Type B pancreatic cell (in vitro differentiated cells): Measurements from ENCODE around the gene CABP1. TPM values are rescaled to one million over a fixed set of nuclear protein-coding genes. Genes with fewer than 3 reads are reported as not detected.

Source experiments
- DNase-seq: peaks from one replicate; pipeline ENCODE4 v3.0.0; 2021; ENCODE audit warnings: mixed read lengths; ENCODE audit not compliant: unreplicated experiment; ENCODE audit errors: extremely low spot score
- H3K27ac Mint-ChIP-seq: 2 replicates; pipeline ENCODE4 v1.8.0; 2021; ENCODE audit warnings: mild to moderate bottlenecking, mixed read lengths
- H3K27me3 Mint-ChIP-seq: 2 replicates; pipeline ENCODE4 v1.8.0; 2021; ENCODE audit warnings: mixed read lengths
- H3K36me3 Mint-ChIP-seq: 2 replicates; pipeline ENCODE4 v1.8.0; 2021; ENCODE audit warnings: mixed read lengths
- H3K4me1 Mint-ChIP-seq: one replicate; pipeline ENCODE4 v1.8.0; 2021; ENCODE audit warnings: mixed read lengths; ENCODE audit not compliant: unreplicated experiment
- H3K4me3 Mint-ChIP-seq: 2 replicates; pipeline ENCODE4 v1.8.0; 2021; ENCODE audit warnings: mild to moderate bottlenecking, mixed read lengths
- H3K9me3 Mint-ChIP-seq: 2 replicates; pipeline ENCODE4 v1.8.0; 2021; ENCODE audit warnings: mixed read lengths
- CTCF ChIP-seq: fragments of 200-600 bp; sonication (generic); conservative IDR thresholded peaks from 2 replicates; pipeline ENCODE4 v1.5.0; 2021; ENCODE audit warnings: antibody characterized with exemption, mild to moderate bottlenecking
- total RNA-seq: library from RNA; stranded (reverse); gene quantifications from 2 replicates; pipeline ENCODE4 v1.2.1, GENCODE V29; 2021; ENCODE audit warnings: low replicate concordance

CABP1 gene
- total RNA-seq, 1 donor from 2014 or later = 0.56 TPM

GRCh38 chr12:120646044-120646443 lies 5.6 kb downstream of the CABP1 start:
- TF ChIP-seq CTCF = no peak
- no peaks in the 10 kb centered on the region for H3K36me3 Mint-ChIP-seq
- DNase-seq = no peak
- no peaks in the 10 kb centered on the region for H3K9me3 Mint-ChIP-seq
- H3K27me3 Mint-ChIP-seq = peaks cover 84% of the 10 kb centered on the region
- H3K27ac Mint-ChIP-seq = no peak overlapping the region
- H3K4me1 Mint-ChIP-seq = peaks cover 35% of the 10 kb centered on the region
- no peak overlapping the region for H3K4me3 Mint-ChIP-seq

GRCh38 chr12:120647375-120647755 lies 6.9 kb downstream of the CABP1 start:
- no peak overlapping the region for H3K27ac Mint-ChIP-seq

DNA sequence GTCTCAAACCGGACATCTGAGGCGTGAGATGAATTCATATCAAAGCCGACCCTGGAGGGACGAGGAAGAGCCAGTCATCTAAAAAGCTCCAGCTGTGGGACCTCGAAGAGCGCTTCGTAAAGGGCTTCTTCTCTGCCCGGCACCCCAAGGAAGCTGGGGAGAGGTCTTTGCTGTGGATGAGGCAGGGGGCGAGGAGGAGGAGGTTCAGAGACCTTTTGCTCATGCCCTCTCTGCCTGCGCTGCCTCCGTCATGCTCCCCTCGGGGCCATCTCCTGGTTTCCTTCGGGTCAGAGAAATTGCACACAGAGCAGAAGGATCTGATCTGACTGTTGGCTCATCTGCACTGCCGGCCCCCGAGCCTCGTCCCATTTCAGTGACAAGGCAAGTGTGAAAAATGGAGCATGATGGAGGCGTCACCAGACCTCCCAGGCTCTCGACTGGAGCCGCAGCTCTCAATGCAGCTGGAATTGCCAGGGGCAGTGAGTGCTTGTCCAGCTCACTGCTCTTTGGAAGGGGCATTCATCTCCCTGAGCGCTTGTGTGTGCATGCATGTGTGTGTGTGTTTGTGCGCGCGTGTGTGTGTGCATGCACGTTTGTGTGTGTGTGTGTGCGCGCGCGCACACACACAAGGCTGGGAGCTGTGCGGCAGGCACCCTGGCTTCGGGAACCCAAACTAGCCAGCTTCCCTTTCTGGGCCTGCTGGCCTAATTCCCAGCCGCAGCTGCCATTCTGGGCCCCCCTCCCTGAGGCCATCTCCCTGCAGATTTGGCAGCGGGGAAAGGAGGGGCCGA lies 9.2 kb downstream of the CABP1 start:
- no peak for DNase-seq
- Mint-ChIP-seq H3K4me3 (peak overlapping the region; percentile 82), H3K9me3 (no peaks in the 10 kb centered on the region), H3K27ac (peak overlapping the region; percentile 53), H3K36me3 (no peaks in the 10 kb centered on the region), H3K27me3 (peaks cover 70% of the 10 kb centered on the region), H3K4me1 (peaks cover 47% of the 10 kb centered on the region)
- TF ChIP-seq CTCF = peak; percentile 52

More at GRCh38 chr12:120647375-120647755, 6.9 kb downstream of the CABP1 start:
- peak overlapping the region; percentile 20 for H3K4me3 Mint-ChIP-seq
- no peak for DNase-seq
- H3K4me1 Mint-ChIP-seq = peaks cover 38% of the 10 kb centered on the region
- no peaks in the 10 kb centered on the region for H3K36me3 Mint-ChIP-seq
- H3K9me3 Mint-ChIP-seq = no peaks in the 10 kb centered on the region
- H3K27me3 Mint-ChIP-seq = peaks cover 85% of the 10 kb centered on the region
- no peak for TF ChIP-seq CTCF

GRCh38 chr12:120650233-120650690 lies 9.8 kb downstream of the CABP1 start:
- H3K4me3 Mint-ChIP-seq = no peak overlapping the region
- no peak for TF ChIP-seq CTCF
- H3K27ac Mint-ChIP-seq = no peak overlapping the region
- H3K4me1 Mint-ChIP-seq = peaks cover 47% of the 10 kb centered on the region
- DNase-seq = no peak
- H3K36me3 Mint-ChIP-seq = no peaks in the 10 kb centered on the region
- H3K9me3 Mint-ChIP-seq = no peaks in the 10 kb centered on the region
- peaks cover 63% of the 10 kb centered on the region for H3K27me3 Mint-ChIP-seq

DNA sequence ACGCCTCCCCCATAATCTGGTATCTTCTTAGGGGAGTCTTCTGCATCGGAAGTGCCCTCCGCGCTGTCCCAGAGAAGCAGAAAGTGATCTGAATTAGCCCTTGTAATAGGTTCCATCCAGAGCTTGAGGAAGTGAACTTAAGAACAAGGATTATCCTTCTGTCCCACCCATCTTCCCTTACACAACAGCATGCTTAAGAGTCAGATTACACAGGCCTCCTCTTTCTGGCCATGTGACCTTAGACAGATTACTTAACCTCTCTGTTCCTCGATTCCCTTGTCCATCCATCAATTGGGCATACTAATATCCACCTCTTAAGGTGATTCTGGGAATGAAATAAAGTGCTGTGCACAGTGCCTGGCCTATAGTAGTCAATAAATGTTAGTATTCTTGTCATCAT lies 11.4 kb downstream of the CABP1 start:
- Mint-ChIP-seq H3K36me3 (no peaks in the 10 kb centered on the region), H3K4me3 (no peak overlapping the region), H3K9me3 (no peaks in the 10 kb centered on the region), H3K27ac (no peak overlapping the region), H3K27me3 (peaks cover 50% of the 10 kb centered on the region), H3K4me1 (peaks cover 46% of the 10 kb centered on the region)
- no peak for TF ChIP-seq CTCF
- no peak for DNase-seq
